Ovary (tissue), 9 donors: Measurements from ENCODE around the gene MYL2. TPM values are rescaled to one million over a fixed set of nuclear protein-coding genes. Genes with fewer than 3 reads are reported as not detected.

ENCODE experiments used
- DNase-seq, 5 donors: peaks; one replicate each; pipeline ENCODE4 v3.0.0-alpha.2; 2019 to 2020
- H3K27ac ChIP-seq, 2 donors: fragments of 200-600 bp; one replicate each; pipeline versions ENCODE4 v1.5.1 to v1.8.0; 2019 to 2022
- H3K27me3 ChIP-seq: fragments of 200-600 bp; one replicate; pipeline ENCODE4 v1.8.0; 2022
- H3K36me3 ChIP-seq: fragments of 200-600 bp; sonication (generic); one replicate; pipeline ENCODE4 v1.5.1; 2019
- H3K4me1 ChIP-seq: one replicate; pipeline ENCODE4 v1.8.1; 2013; ENCODE audit warnings: mild to moderate bottlenecking, moderate library complexity; ENCODE audit not compliant: insufficient read depth
- H3K4me3 ChIP-seq: fragments of 200-600 bp; sonication (generic); one replicate; pipeline ENCODE4 v1.5.1; 2017
- H3K9me3 ChIP-seq, 2 donors: fragments of 200-600 bp in 1 of 2; sonication (generic) in 1 of 2; one replicate each; pipeline versions ENCODE4 v1.5.1 to v1.8.1; 2013 to 2019; ENCODE audit warnings: mild to moderate bottlenecking in 1 of 2, moderate library complexity in 1 of 2
- CTCF ChIP-seq, 3 donors: fragments of 450-650 bp in 2 of 3; fragments of 200-600 bp in 1 of 3; IDR thresholded peaks; one replicate each; pipeline versions ENCODE4 v1.5.1 to v1.8.0; 2016 to 2022; ENCODE audit warnings: antibody characterized with exemption in 3 of 3, mild to moderate bottlenecking in 1 of 3
- EP300 ChIP-seq: sonication (generic); formaldehyde crosslinking; IDR thresholded peaks from one replicate; pipeline ENCODE4 v1.6.1; 2017; ENCODE audit warnings: antibody characterized with exemption
- POLR2A ChIP-seq: fragments of 450-650 bp; IDR thresholded peaks from one replicate; pipeline ENCODE4 v1.6.1; 2017; ENCODE audit warnings: antibody characterized with exemption, mild to moderate bottlenecking, moderate library complexity
- WGBS, 3 donors: extraction: QIAGEN DNeasy Blood & Tissue Kit in 1 of 3; methylation state at CpG; one replicate each; pipeline versions ENCODE4 v1.1.5 to v1.1.7; 2013 to 2017; 5-methylcytosine and 5-hydroxymethylcytosine counted together
- intact Hi-C, 4 donors: fragments of 100-400 bp; cut with DNase I; formaldehyde crosslinking; loops; one replicate each; pipeline versions ENCODE4 v1.11.0 to v1.15.1; 2022 to 2023
- polyA plus RNA-seq, 2 donors: library from polyadenylated mRNA; stranded (reverse); fragments of 200-250 nt in 1 of 2; fragments of 350-450 nt in 1 of 2; fragmentation: Illumina TruSeq in 1 of 2; extraction: RNeasy Lipid Tissue Mini Kit (QIAGEN cat#74804) in 1 of 2; gene quantifications; one replicate each; pipeline ENCODE4 v1.2.3, GENCODE V29; 2013 to 2014
- total RNA-seq, 7 donors: library from RNA; depleted of rRNA in 2 of 7; stranded (reverse); fragments of >200 nt in 2 of 7; fragmentation: NEBNext Ultra II Directional in 3 of 7; extraction: Animal tissue kit (Norgen Biotek cat#: 25700) in 3 of 7; gene quantifications; one replicate each; pipeline versions ENCODE4 v1.1.0 to v1.2.4, GENCODE V29; 2016 to 2023
- donor health status: DM: no; HTN: no; CAD: no; lungs with moderate emphysema.
- donor health status: DM: no; HTN: no; CAD: no.
- donor health status: Bipolar disorder and iron deficiency.
- donor health status: DM: yes; HTN: yes; CAD: no.
- donor health status: DM: no; HTN: no; CAD: no.
- donor health status: DM: yes; HTN: yes; CAD: no.

MYL2 gene
- total and polyA plus RNA-seq, 9 donors = 1.4 to 2.9 (median 1.6) TPM; not detected in 5

DNA sequence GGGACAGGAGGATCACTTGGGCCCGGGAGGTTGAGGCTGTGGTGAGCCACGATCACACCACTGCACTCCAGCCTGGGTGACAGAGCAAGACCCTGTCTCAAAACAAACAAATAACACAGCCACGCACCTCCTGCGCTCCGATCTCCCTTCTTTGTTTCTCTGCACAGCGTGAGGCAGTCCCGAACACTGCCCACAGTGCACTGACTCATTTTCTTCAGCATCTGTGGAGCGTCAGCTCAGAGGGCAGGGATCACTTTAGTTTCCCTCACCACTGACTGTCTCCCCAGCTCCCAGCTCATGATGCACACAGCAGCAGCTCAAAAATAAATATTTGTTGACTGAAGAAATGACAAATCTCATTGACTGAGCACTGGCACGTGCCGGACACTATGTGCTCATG lies 883 bp upstream of the MYL2 start:
- intact Hi-C loops = no loop called here
- Histone ChIP-seq H3K27ac (no peak overlapping the region), H3K27me3 (no peaks in the 10 kb centered on the region), H3K4me3 (no peak overlapping the region), H3K4me1 (no peaks in the 10 kb centered on the region), H3K36me3 (no peaks in the 10 kb centered on the region), H3K9me3 (no peaks in the 10 kb centered on the region)
- DNase-seq = no peak
- TF ChIP-seq POLR2A (no peak), CTCF (IDR thresholded peaks at IDR 0.05) (no peak), EP300 (no peak)
- whole genome bisulfite sequencing, 3 donors = 76 to 79% (median 77%) methylated on average over 10 of the region's 10 CpGs

- no peak for DNase-seq
- 89 to 90% (median 89%) methylated on average over 5 of the region's 5 CpGs for WGBS, 3 donors
- no peak overlapping the region for H3K27ac ChIP-seq
- H3K36me3 ChIP-seq = no peaks in the 10 kb centered on the region
- H3K4me1 ChIP-seq = no peaks in the 10 kb centered on the region
- no peaks in the 10 kb centered on the region for H3K9me3 ChIP-seq
- no peak overlapping the region for H3K4me3 ChIP-seq
- TF ChIP-seq CTCF (IDR thresholded peaks at IDR 0.05) = no peak
- TF ChIP-seq POLR2A = no peak
- no peak for TF ChIP-seq EP300
- H3K27me3 ChIP-seq = no peaks in the 10 kb centered on the region
- intact Hi-C loops = no loop called here
Observed at GRCh38 chr12:110919720-110920119, 659 bp downstream of the MYL2 start.

- Histone ChIP-seq H3K4me1 (no peaks in the 10 kb centered on the region), H3K36me3 (no peaks in the 10 kb centered on the region), H3K9me3 (no peaks in the 10 kb centered on the region), H3K27me3 (no peaks in the 10 kb centered on the region), H3K4me3 (no peak overlapping the region), H3K27ac (no peak overlapping the region)
- DNase-seq = no peak
- no peak for TF ChIP-seq EP300
- intact Hi-C loops = no loop called here
- WGBS, 3 donors = 59 to 70% (median 68%) methylated on average over 7 of the region's 7 CpGs
Observed at GRCh38 chr12:110917961-110918360, 2.4 kb downstream of the MYL2 start.

DNA sequence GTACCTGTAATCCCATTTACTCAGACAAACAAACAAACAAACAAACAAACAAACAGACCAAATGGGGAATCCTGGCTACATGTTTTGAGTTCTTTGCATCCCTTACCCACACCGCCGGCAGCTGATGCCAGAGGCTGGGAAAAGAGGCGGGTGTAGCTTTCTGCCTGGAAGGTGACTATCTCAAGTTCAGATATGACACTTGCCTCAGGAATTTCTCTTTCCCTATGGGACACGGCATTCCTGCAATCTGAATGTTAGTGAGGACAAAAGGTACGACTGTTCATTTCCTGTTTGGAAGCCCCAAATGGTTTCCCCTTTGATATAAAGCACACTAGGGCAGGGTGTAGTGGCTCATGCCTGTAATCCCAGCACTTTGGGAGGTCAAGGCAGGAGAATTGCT lies 2.9 kb downstream of the MYL2 start:
- TF ChIP-seq CTCF (IDR thresholded peaks at IDR 0.05) = no peak
- no peak for TF ChIP-seq EP300
- no peak for TF ChIP-seq POLR2A
- intact Hi-C loops = no loop called here
- H3K4me3 ChIP-seq = no peak overlapping the region
- H3K27ac ChIP-seq = no peak overlapping the region
- DNase-seq = no peak
- H3K4me1 ChIP-seq = no peaks in the 10 kb centered on the region
- no peaks in the 10 kb centered on the region for H3K36me3 ChIP-seq
- WGBS, 3 donors = 32 to 53% (median 33%) methylated on average over 5 of the region's 5 CpGs
- H3K9me3 ChIP-seq = no peaks in the 10 kb centered on the region
- H3K27me3 ChIP-seq = no peaks in the 10 kb centered on the region

DNA sequence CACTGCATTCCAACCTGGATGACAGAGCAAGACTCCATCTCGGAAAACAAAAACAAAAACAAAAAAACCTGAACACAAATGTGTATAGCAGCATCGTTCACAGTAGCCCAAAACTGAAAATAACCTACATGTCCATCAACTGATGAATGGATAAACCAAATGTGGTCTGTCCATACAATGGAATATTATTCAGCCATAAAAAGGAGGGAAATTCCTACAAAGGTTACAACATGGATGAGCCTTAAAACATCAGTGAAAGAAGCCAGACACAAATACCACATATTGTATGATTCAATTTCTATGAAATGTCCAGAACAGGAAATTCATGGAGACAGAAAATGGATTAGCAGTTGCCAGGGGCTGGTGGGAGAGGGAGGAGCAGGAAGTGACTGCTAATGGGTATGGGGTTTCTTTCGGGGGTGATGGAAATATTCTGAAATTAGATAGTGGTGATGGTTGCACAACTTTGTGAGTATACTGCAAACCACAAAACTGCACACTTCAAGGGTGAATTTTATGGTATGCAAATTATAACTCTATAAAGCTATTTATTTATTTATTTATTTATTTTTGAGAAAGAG lies 4.0 kb downstream of the MYL2 start:
- intact Hi-C loops = no loop called here
- WGBS, 3 donors = 82 to 85% (median 83%) methylated on average over 3 of the region's 3 CpGs
- H3K27ac ChIP-seq = no peak overlapping the region
- no peak overlapping the region for H3K4me3 ChIP-seq
- no peaks in the 10 kb centered on the region for H3K27me3 ChIP-seq
- DNase-seq = no peak
- no peaks in the 10 kb centered on the region for H3K9me3 ChIP-seq
- TF ChIP-seq CTCF (IDR thresholded peaks at IDR 0.05) (no peak), POLR2A (no peak), EP300 (no peak)
- H3K36me3 ChIP-seq = no peaks in the 10 kb centered on the region
- no peaks in the 10 kb centered on the region for H3K4me1 ChIP-seq
